Measurements from ENCODE around the gene SOX15.

SOX15 gene

DNA sequence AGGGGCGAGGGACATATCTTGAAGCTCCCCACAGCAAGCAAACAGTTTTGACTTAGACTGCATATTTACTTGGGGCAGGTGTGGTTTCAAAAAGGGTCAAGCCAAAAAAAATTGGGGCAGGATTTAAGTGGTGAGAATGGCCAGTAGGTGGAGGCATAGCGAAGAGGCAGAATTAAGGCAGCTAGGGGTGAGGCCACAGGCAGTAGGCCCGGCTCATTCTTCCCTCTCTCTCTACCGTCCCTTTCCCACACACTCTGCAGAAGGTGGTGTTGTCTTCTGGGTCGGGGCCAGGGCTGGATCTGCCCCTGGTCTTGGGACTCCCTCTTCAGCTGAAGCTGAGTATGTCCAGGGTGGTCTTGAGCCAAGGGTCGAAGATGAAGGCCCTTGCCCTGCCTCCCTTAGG is 42.6 kb upstream of the SOX15 start:
- Histone ChIP-seq H3K4me3 (ENCODE audit: low read depth, low read length) (no peak overlapping the region), H3K79me2 (ENCODE audit: control insufficient read depth, insufficient read depth, low read length, poor library complexity) (peaks cover under 1% of the 10 kb centered on the region), H3K4ac (ENCODE audit: low read depth, low read length) (no peak overlapping the region), H3K4me1 (ENCODE audit: control insufficient read depth in 1 of 2, insufficient read depth in 2 of 2, low read length in 2 of 2) (peaks cover 0 to 2% of the 10 kb centered on the region in 2 experiments), H3K9me3 (ENCODE audit: insufficient read depth, low read depth, low read length) (peaks cover 1% of the 10 kb centered on the region), H3K27ac (ENCODE audit: low read depth, low read length) (no peak overlapping the region), H3K14ac (ENCODE audit: low read length) (no peak overlapping the region), H3K23ac (ENCODE audit: low read length) (no peak overlapping the region), H2AFZ (ENCODE audit: insufficient read depth, low read length, poor library complexity) (no peak overlapping the region), H3K79me1 (ENCODE audit: low read length) (peaks cover under 1% of the 10 kb centered on the region), H2AK5ac (ENCODE audit: low read length) (no peak overlapping the region), H3K9ac (ENCODE audit: low read length) (no peak overlapping the region), H3K36me3 (ENCODE audit: control insufficient read depth in 1 of 2, insufficient read depth in 2 of 2, low read length in 2 of 2) (no peaks in the 10 kb centered on the region), H3K4me2 (ENCODE audit: low read length) (no peak overlapping the region), H3K18ac (ENCODE audit: low read length) (no peak overlapping the region), H2BK120ac (ENCODE audit: insufficient read depth, low read length, poor library complexity) (no peak overlapping the region), H4K12ac (ENCODE audit: low read depth, low read length) (no peak overlapping the region), H2BK12ac (ENCODE audit: low read length) (no peak overlapping the region), H4K8ac (ENCODE audit: low read depth, low read length) (no peak overlapping the region), H4K91ac (ENCODE audit: low read depth, low read length) (no peak overlapping the region), H3K27me3 (ENCODE audit: insufficient read depth, low read length) (no peaks in the 10 kb centered on the region), H2BK5ac (ENCODE audit: low read depth, low read length, poor library complexity) (no peak overlapping the region)
- DNase-seq = peak in 1 of 2 donors; percentile 45
- WGBS (ENCODE audit: extremely low coverage, insufficient coverage, insufficient read length) = no CpG with 5 or more reads among the region's 6 CpGs

GRCh38 chr17:7631398-7632380 is 41.8 kb upstream of the SOX15 start:
- no peak for DNase-seq
- H3K4me3 ChIP-seq (ENCODE audit: low read depth, low read length) = no peak overlapping the region
- H3K27ac ChIP-seq (ENCODE audit: low read depth, low read length) = no peak overlapping the region
- no peak overlapping the region for H2AK5ac ChIP-seq (ENCODE audit: low read length)
- no peak overlapping the region for H3K18ac ChIP-seq (ENCODE audit: low read length)
- H3K79me1 ChIP-seq (ENCODE audit: low read length) = peaks cover 2% of the 10 kb centered on the region
- no peak overlapping the region for H2BK12ac ChIP-seq (ENCODE audit: low read length)
- H3K4me1 ChIP-seq (ENCODE audit: control insufficient read depth in 1 of 2, insufficient read depth in 2 of 2, low read length in 2 of 2) = peaks cover 4 to 5% of the 10 kb centered on the region in 2 experiments
- peaks cover 1% of the 10 kb centered on the region for H3K9me3 ChIP-seq (ENCODE audit: insufficient read depth, low read depth, low read length)
- WGBS (ENCODE audit: extremely low coverage, insufficient coverage, insufficient read length) = no CpG with 5 or more reads among the region's 11 CpGs
- no peaks in the 10 kb centered on the region for H3K27me3 ChIP-seq (ENCODE audit: insufficient read depth, low read length)
- no peak overlapping the region for H2BK120ac ChIP-seq (ENCODE audit: insufficient read depth, low read length, poor library complexity)
- no peak overlapping the region for H4K91ac ChIP-seq (ENCODE audit: low read depth, low read length)
- no peaks in the 10 kb centered on the region for H3K36me3 ChIP-seq (ENCODE audit: control insufficient read depth in 1 of 2, insufficient read depth in 2 of 2, low read length in 2 of 2)
- H3K4ac ChIP-seq (ENCODE audit: low read depth, low read length) = no peak overlapping the region
- no peak overlapping the region for H3K4me2 ChIP-seq (ENCODE audit: low read length)
- H3K9ac ChIP-seq (ENCODE audit: low read length) = no peak overlapping the region
- no peak overlapping the region for H2AFZ ChIP-seq (ENCODE audit: insufficient read depth, low read length, poor library complexity)
- no peak overlapping the region for H3K14ac ChIP-seq (ENCODE audit: low read length)
- no peak overlapping the region for H4K12ac ChIP-seq (ENCODE audit: low read depth, low read length)
- H3K79me2 ChIP-seq (ENCODE audit: control insufficient read depth, insufficient read depth, low read length, poor library complexity) = peaks cover 2% of the 10 kb centered on the region
- no peak overlapping the region for H3K23ac ChIP-seq (ENCODE audit: low read length)
- no peak overlapping the region for H4K8ac ChIP-seq (ENCODE audit: low read depth, low read length)
- H2BK5ac ChIP-seq (ENCODE audit: low read depth, low read length, poor library complexity) = no peak overlapping the region

DNA sequence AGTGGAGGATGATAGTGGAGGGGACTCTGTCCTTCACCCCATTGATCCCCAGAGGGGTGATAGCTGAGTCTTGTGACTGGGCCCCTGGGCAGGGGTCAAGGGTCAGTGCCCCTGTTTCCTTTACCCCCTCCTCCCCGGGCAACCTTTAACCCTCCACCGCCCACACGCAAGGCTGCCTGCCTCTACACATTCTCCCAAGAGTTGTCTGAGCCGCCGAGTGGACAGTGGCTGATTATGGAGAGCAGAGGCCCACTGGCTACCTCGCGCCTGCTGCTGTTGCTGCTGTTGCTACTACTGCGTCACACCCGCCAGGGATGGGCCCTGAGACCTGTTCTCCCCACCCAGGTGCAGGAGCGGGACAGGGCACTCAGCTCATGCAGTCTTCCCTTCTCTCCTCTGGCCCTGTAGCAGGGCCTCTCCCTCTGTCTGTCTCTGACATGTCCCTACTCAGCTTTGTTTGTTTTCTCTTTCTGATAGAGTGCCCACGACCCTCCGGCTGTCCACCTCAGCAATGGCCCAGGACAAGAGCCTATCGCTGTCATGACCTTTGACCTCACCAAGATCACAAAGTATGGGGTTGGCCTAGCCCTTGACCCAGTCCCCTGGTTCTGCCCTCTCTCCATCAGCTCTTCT is 40.2 kb upstream of the SOX15 start, which contains the start of gene SHBG:
TSS of gene SHBG (plus strand) at position 197 of the 633 bp plus-strand sequence. CDS start at position 235, 38 bp downstream.
- Histone ChIP-seq H3K4me2 (ENCODE audit: low read length) (no peak within 1 kb of the TSS), H2BK5ac (ENCODE audit: low read depth, low read length, poor library complexity) (no peak within 1 kb of the TSS), H3K4me3 (ENCODE audit: low read depth, low read length) (no peak within 1 kb of the TSS), H3K79me2 (ENCODE audit: control insufficient read depth, insufficient read depth, low read length, poor library complexity) (peaks cover 2% of the 10 kb centered on the region), H2BK12ac (ENCODE audit: low read length) (no peak within 1 kb of the TSS), H4K12ac (ENCODE audit: low read depth, low read length) (no peak within 1 kb of the TSS), H2BK120ac (ENCODE audit: insufficient read depth, low read length, poor library complexity) (no peak within 1 kb of the TSS), H3K4ac (ENCODE audit: low read depth, low read length) (no peak within 1 kb of the TSS), H3K79me1 (ENCODE audit: low read length) (peaks cover 2% of the 10 kb centered on the region), H4K8ac (ENCODE audit: low read depth, low read length) (no peak within 1 kb of the TSS), H2AK5ac (ENCODE audit: low read length) (no peak within 1 kb of the TSS), H3K9ac (ENCODE audit: low read length) (no peak within 1 kb of the TSS), H3K4me1 (ENCODE audit: control insufficient read depth in 1 of 2, insufficient read depth in 2 of 2, low read length in 2 of 2) (peaks cover 5% of the 10 kb centered on the region in 2 experiments), H3K27me3 (ENCODE audit: insufficient read depth, low read length) (no peaks in the 10 kb centered on the region), H4K91ac (ENCODE audit: low read depth, low read length) (no peak within 1 kb of the TSS), H3K18ac (ENCODE audit: low read length) (no peak within 1 kb of the TSS), H3K27ac (ENCODE audit: low read depth, low read length) (no peak within 1 kb of the TSS), H3K23ac (ENCODE audit: low read length) (no peak within 1 kb of the TSS), H3K9me3 (ENCODE audit: insufficient read depth, low read depth, low read length) (peaks cover 1% of the 10 kb centered on the region), H3K36me3 (ENCODE audit: control insufficient read depth in 1 of 2, insufficient read depth in 2 of 2, low read length in 2 of 2) (peaks cover 0 to 2% of the 10 kb centered on the region in 2 experiments), H3K14ac (ENCODE audit: low read length) (no peak within 1 kb of the TSS), H2AFZ (ENCODE audit: insufficient read depth, low read length, poor library complexity) (no peak within 1 kb of the TSS)
- no CpG with 5 or more reads among the region's 13 CpGs for WGBS (ENCODE audit: extremely low coverage, insufficient coverage, insufficient read length)
- no peak for DNase-seq

- Histone ChIP-seq H3K79me2 (ENCODE audit: control insufficient read depth, insufficient read depth, low read length, poor library complexity) (peaks cover 2% of the 10 kb centered on the region), H3K4me3 (ENCODE audit: low read depth, low read length) (peak within 1 kb of the TSS; percentile 75), H2BK5ac (ENCODE audit: low read depth, low read length, poor library complexity) (peak within 1 kb of the TSS; percentile 74), H3K4me2 (ENCODE audit: low read length) (peak within 1 kb of the TSS; percentile 82), H2BK12ac (ENCODE audit: low read length) (peak within 1 kb of the TSS; percentile 16), H2AK5ac (ENCODE audit: low read length) (no peak within 1 kb of the TSS), H2BK120ac (ENCODE audit: insufficient read depth, low read length, poor library complexity) (peak within 1 kb of the TSS; percentile 93), H3K23ac (ENCODE audit: low read length) (no peak within 1 kb of the TSS), H4K12ac (ENCODE audit: low read depth, low read length) (peak within 1 kb of the TSS; percentile 82), H3K36me3 (ENCODE audit: control insufficient read depth in 1 of 2, insufficient read depth in 2 of 2, low read length in 2 of 2) (peaks cover 0 to 2% of the 10 kb centered on the region in 2 experiments), H3K9me3 (ENCODE audit: insufficient read depth, low read depth, low read length) (peaks cover 1% of the 10 kb centered on the region), H4K91ac (ENCODE audit: low read depth, low read length) (peak within 1 kb of the TSS; percentile 81), H4K8ac (ENCODE audit: low read depth, low read length) (peak within 1 kb of the TSS; percentile 86), H3K9ac (ENCODE audit: low read length) (peak within 1 kb of the TSS; percentile 85), H2AFZ (ENCODE audit: insufficient read depth, low read length, poor library complexity) (peak within 1 kb of the TSS; percentile 97), H3K79me1 (ENCODE audit: low read length) (peaks cover 2% of the 10 kb centered on the region), H3K4me1 (ENCODE audit: control insufficient read depth in 1 of 2, insufficient read depth in 2 of 2, low read length in 2 of 2) (peaks cover 5% of the 10 kb centered on the region in 2 experiments), H3K27me3 (ENCODE audit: insufficient read depth, low read length) (no peaks in the 10 kb centered on the region), H3K14ac (ENCODE audit: low read length) (peak within 1 kb of the TSS; percentile 85), H3K18ac (ENCODE audit: low read length) (peak within 1 kb of the TSS; percentile 81), H3K27ac (ENCODE audit: low read depth, low read length) (peak within 1 kb of the TSS; percentile 66), H3K4ac (ENCODE audit: low read depth, low read length) (peak within 1 kb of the TSS; percentile 37)
- DNase-seq = peak; percentile 85 to 89
- no CpG with 5 or more reads among the region's 54 CpGs for WGBS (ENCODE audit: extremely low coverage, insufficient coverage, insufficient read length)
Measured at GRCh38 chr17:7627250-7628121, 37.6 kb upstream of the SOX15 start, which contains the start of gene SAT2. TSS of gene SAT2 (minus strand) at chr17:7627821. CDS start at chr17:7627635, 186 bp downstream.
